ENCODE results near the gene FCER2.

GRCh38 chr19:7674010-7675005 lies 27.6 kb downstream of the FCER2 start:
- TF ChIP-seq CTCF (IDR thresholded peaks at IDR 0.05) = no peak
- TF ChIP-seq POLR2A (IDR thresholded peaks at IDR 0.05) = no peak
- TF ChIP-seq EP300 (IDR thresholded peaks at IDR 0.05) = no peak
